Kidney epithelial cell (primary cell): Measurements from ENCODE around the gene NDST1. TPM values are rescaled to one million over a fixed set of nuclear protein-coding genes. Genes with fewer than 3 reads are reported as not detected.

ENCODE experiments used
- DNase-seq: peaks from one replicate; pipeline ENCODE4 v3.0.0-alpha.2; 2010; ENCODE audit warnings: low read depth
- H3K27me3 ChIP-seq: 2 replicates; pipeline ENCODE4 v1.6.0; 2011; ENCODE audit warnings: low read length; ENCODE audit not compliant: control insufficient read depth, insufficient read depth
- H3K36me3 ChIP-seq: 2 replicates; pipeline ENCODE4 v1.5.1; 2011; ENCODE audit warnings: low read length; ENCODE audit not compliant: control insufficient read depth, insufficient read depth
- H3K4me3 ChIP-seq: 2 replicates; pipeline ENCODE4 v1.5.1; 2011; ENCODE audit warnings: low read depth, mild to moderate bottlenecking, control low read depth, low read length
- CTCF ChIP-seq: IDR thresholded peaks from 2 replicates; pipeline ENCODE4 v1.5.1; 2011; ENCODE audit warnings: mild to moderate bottlenecking, moderate library complexity, low read length, control low read depth, inconsistent platforms; ENCODE audit not compliant: insufficient read depth, poor library complexity, severe bottlenecking
- total RNA-seq: library from RNA; depleted of rRNA; stranded (reverse); fragments of >200 nt; gene quantifications from 2 replicates; pipeline ENCODE4 v1.2.3, GENCODE V29; 2015

NDST1 gene
- total RNA-seq, 1 donor from 2014 or later = 192 TPM

DNA sequence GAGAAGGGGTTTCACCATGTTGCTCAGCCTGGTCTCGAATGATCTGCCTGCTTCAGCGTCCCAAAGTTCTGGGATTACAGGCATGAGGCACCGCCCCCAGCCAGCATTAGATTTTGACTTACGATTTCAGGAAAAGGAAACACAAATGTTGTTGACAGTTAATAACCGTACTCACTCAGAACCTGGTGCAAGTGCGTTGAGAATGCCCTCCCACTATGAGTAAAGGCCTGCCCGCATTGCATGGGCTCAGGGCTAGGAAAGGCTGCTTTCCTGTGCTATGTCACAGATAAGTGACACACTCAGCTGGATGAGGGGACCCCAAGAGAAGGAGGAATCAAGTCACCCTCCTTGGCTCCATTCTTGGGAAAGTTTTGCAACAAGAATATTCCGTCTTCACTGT, 42.4 kb downstream of the NDST1 start:
- H3K27me3 ChIP-seq = no peaks in the 10 kb centered on the region
- no peak for TF ChIP-seq CTCF
- H3K4me3 ChIP-seq = no peak overlapping the region
- no peak for DNase-seq
- peaks cover 10% of the 10 kb centered on the region for H3K36me3 ChIP-seq

- H3K36me3 ChIP-seq = peaks cover 7% of the 10 kb centered on the region
- TF ChIP-seq CTCF = no peak
- H3K4me3 ChIP-seq = no peak overlapping the region
- no peak for DNase-seq
- no peaks in the 10 kb centered on the region for H3K27me3 ChIP-seq
These were observed 43.1 kb downstream of the NDST1 start for GRCh38 chr5:150551066-150551465.

DNA sequence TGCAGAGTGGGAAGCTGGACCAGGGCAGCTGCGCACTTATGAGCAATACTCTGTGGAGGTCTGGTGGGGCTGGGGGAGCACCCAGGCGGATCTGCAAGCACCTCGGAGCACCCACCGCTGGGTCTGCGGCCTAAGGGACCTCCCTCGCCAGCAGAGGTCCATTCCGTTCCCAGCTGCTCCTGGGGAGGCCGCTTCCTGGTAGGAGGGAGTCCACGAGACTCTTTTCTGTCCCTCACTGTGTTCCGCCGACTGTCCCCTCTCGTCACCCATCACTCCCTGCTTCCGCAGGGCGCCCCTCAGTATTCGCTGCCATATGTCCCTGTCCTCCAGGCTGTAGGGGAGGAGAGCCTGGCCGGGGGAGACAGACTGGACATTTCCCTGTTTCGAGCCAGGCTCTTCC, 45.5 kb downstream of the NDST1 start:
- no peak for DNase-seq
- no peak for TF ChIP-seq CTCF
- Histone ChIP-seq H3K27me3 (no peaks in the 10 kb centered on the region), H3K4me3 (no peak overlapping the region), H3K36me3 (peaks cover 6% of the 10 kb centered on the region)

DNA sequence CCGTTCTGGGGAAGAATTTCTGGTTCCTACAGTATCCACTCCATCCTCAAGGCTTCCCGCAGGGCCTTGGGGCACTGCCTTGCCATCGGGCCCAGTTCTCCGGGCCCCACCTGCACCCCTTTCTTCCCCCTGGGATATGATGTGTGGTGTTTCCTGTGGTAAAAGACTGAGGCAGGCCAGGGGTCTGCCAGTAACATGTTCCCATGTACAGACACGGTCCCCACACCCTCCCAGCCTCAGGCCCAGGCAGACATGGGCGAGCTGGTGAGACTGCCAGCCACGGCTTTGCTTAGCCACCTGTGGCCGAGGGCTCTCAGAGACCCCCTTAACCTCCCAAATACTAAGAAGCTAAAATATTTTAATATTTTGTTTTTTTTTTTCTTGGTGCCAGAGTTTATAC, 46.0 kb downstream of the NDST1 start:
- H3K27me3 ChIP-seq = no peaks in the 10 kb centered on the region
- DNase-seq = no peak
- TF ChIP-seq CTCF = no peak
- peaks cover 6% of the 10 kb centered on the region for H3K36me3 ChIP-seq
- no peak overlapping the region for H3K4me3 ChIP-seq

DNA sequence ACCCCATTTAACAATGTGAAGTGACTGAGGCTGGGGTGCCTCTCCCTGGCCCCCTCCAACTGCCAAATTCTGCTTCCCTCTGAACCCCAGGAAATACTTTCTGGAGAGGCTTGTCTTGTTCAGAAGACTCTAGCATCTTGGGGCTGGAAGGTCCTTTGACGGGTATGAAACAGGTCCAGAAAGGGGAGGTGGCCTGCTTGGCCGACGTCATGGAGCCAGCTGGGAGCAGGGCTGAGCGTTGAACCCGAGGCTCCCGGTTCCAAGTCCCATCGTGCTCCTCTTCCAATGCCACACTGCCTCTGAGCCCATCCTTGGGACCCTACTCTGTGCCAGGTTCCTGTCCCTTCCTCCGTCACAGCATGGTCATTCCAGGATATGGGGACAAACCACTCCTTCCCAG, 46.9 kb downstream of the NDST1 start:
- Histone ChIP-seq H3K4me3 (no peak overlapping the region), H3K36me3 (peaks cover 6% of the 10 kb centered on the region), H3K27me3 (no peaks in the 10 kb centered on the region)
- DNase-seq = no peak
- TF ChIP-seq CTCF = no peak

- Histone ChIP-seq H3K36me3 (peaks cover 4% of the 10 kb centered on the region), H3K4me3 (no peak overlapping the region)
These were observed 48.2 kb downstream of the NDST1 start for GRCh38 chr5:150556106-150556505.

More at GRCh38 chr5:150556106-150556505, 48.2 kb downstream of the NDST1 start:
- TF ChIP-seq CTCF = no peak
- no peak for DNase-seq
- H3K27me3 ChIP-seq = no peaks in the 10 kb centered on the region
